ENCODE measurements around the gene INTS11. TPM values are rescaled to one million over a fixed set of nuclear protein-coding genes. Genes with fewer than 3 reads are reported as not detected.

The INTS11 gene
- total and polyA plus RNA-seq, 2 of the 13 experiments (the other 11 are each of a cell fraction or from before 2014, with no cell fraction given): 52.8 to 94.8 TPM

- TF ChIP-seq CSRNP1 (CRISPR knock-in tag; IDR thresholded peaks at IDR 0.05) (0 out of 2 replicates have a peak, but pooled peaks have one; percentile 23), TAF1 (CRISPR knock-in tag; IDR thresholded peaks at IDR 0.05) (0 out of 2 replicates have a peak, but pooled peaks have one; percentile 0), KMT2A (CRISPR knock-in tag; IDR thresholded peaks at IDR 0.05) (peak; percentile 20; the same call in 1 of the 2 replicates), ZBTB44 (CRISPR knock-in tag; IDR thresholded peaks at IDR 0.05) (no peak), YY1 (IDR thresholded peaks at IDR 0.05; ENCODE audit: insufficient read depth, insufficient replicate concordance, low read depth, low read length) (no peak), KDM5B (CRISPR knock-in tag; IDR thresholded peaks at IDR 0.05; ENCODE audit: borderline replicate concordance) (peak; percentile 43; the same call in 1 of the 2 replicates), ZNF672 (CRISPR knock-in tag; IDR thresholded peaks at IDR 0.05) (peak; percentile 41; the same call in 1 of the 2 replicates), HNF1B (CRISPR knock-in tag; IDR thresholded peaks at IDR 0.05) (0 out of 2 replicates have a peak, but pooled peaks have one; percentile 27), JUNB (CRISPR knock-in tag; IDR thresholded peaks at IDR 0.05; ENCODE audit: borderline replicate concordance) (no peak), LCORL (IDR thresholded peaks at IDR 0.05) (no peak), LCORL (CRISPR knock-in tag; IDR thresholded peaks at IDR 0.05) (peak; percentile 53; the same call in 1 of the 2 replicates), DNMT1 (CRISPR knock-in tag; IDR thresholded peaks at IDR 0.05) (no peak), PAF1 (CRISPR knock-in tag; IDR thresholded peaks at IDR 0.05) (no peak), ZNF558 (CRISPR knock-in tag; IDR thresholded peaks at IDR 0.05; ENCODE audit: borderline replicate concordance) (0 out of 2 replicates have a peak, but pooled peaks have one; percentile 19)
- TF ChIP-seq, protein P1, sequence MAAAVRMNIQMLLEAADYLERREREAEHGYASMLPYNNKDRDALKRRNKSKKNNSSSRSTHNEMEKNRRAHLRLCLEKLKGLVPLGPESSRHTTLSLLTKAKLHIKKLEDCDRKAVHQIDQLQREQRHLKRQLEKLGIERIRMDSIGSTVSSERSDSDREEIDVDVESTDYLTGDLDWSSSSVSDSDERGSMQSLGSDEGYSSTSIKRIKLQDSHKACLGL (CRISPR knock-in tag; IDR thresholded peaks at IDR 0.05): peak; percentile 27; the same call in 1 of the 2 replicates
- TF ChIP-seq, protein P2, sequence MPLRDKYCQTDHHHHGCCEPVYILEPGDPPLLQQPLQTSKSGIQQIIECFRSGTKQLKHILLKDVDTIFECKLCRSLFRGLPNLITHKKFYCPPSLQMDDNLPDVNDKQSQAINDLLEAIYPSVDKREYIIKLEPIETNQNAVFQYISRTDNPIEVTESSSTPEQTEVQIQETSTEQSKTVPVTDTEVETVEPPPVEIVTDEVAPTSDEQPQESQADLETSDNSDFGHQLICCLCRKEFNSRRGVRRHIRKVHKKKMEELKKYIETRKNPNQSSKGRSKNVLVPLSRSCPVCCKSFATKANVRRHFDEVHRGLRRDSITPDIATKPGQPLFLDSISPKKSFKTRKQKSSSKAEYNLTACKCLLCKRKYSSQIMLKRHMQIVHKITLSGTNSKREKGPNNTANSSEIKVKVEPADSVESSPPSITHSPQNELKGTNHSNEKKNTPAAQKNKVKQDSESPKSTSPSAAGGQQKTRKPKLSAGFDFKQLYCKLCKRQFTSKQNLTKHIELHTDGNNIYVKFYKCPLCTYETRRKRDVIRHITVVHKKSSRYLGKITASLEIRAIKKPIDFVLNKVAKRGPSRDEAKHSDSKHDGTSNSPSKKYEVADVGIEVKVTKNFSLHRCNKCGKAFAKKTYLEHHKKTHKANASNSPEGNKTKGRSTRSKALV (CRISPR knock-in tag; IDR thresholded peaks at IDR 0.05): 0 out of 2 replicates have a peak, but pooled peaks have one; percentile 49
These were observed 6.9 kb upstream of the INTS11 start, which contains the start of gene TAS1R3 (continued) for GRCh38 chr1:1331068-1331965.
